ENCODE measurements around the gene USP6. TPM values are rescaled to one million over a fixed set of nuclear protein-coding genes. Genes with fewer than 3 reads are reported as not detected.
A peak's percentile ranks its signal among the peaks of the same experiment; 100 is the strongest.

USP6 gene
- total RNA-seq, 1 experiment from 2014 or later: 0.10 TPM

DNA sequence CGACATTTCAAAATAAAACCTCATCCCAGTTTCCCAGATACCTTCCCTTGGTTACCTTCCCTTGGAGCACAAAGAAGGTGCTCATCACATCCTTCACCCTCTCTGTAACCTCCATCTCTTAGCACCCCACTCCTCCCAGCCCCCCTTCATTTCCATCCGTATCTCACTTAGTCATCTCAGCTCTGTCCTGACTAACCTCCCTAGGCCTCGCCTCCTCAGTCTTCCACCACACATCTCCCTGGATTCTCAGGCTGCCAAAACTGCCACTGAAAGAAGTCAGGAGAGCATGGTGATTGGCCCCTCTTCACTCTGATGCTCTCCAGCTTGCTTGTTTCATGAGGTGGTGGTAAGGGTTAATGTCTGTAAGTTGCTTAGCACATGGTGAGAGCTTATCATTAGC lies 35.2 kb upstream of the USP6 start:
- Histone ChIP-seq H4K20me1 (ENCODE audit: insufficient read depth) (no peaks in the 10 kb centered on the region), H3K4me2 (ENCODE audit: low read length) (no peak overlapping the region), H3K27me3 (ENCODE audit: insufficient read depth, low read length) (no peaks in the 10 kb centered on the region), H3K79me2 (ENCODE audit: insufficient read depth, low read length) (no peaks in the 10 kb centered on the region), H3K9me3 (ENCODE audit: control insufficient read depth in 1 of 2, insufficient read depth in 1 of 2, low read depth in 1 of 2, low read length in 2 of 2) (peaks cover 0 to under 1% of the 10 kb centered on the region in 2 experiments; a peak in 1 of 4 replicates), H3K4me1 (ENCODE audit: control insufficient read depth in 1 of 2, insufficient read depth in 2 of 2, low read length in 2 of 2) (no peaks in the 10 kb centered on the region), H3K36me3 (ENCODE audit: control insufficient read depth in 1 of 2, insufficient read depth in 2 of 2, low read length in 2 of 2) (no peaks in the 10 kb centered on the region), H2AFZ (ENCODE audit: low read depth, low read length, poor library complexity, severe bottlenecking) (no peak overlapping the region), H3K4me3 (replicated peaks in 1 of 2; ENCODE audit: low read depth in 1 of 2, low read length in 2 of 2) (no peak overlapping the region), H3K9ac (ENCODE audit: low read length) (no peak overlapping the region), H3K9me2 (ENCODE audit: insufficient read depth) (no peaks in the 10 kb centered on the region), H3K27ac (ENCODE audit: low read depth, low read length) (no peak overlapping the region)
- ChIA-PET CTCF (no interaction called here), RAD21 (ENCODE audit: low non-redundant PET in 1 of 2, low total read pairs in 2 of 2, uncharacterized antibody in 2 of 2, unreplicated experiment in 2 of 2) (no interaction called here), POLR2A (no interaction called here)
- TF ChIP-seq SP1 (IDR thresholded peaks at IDR 0.05; ENCODE audit: low read depth) (no peak), POLR2AphosphoS5 (IDR thresholded peaks at IDR 0.05; ENCODE audit: low read depth, low read length) (no peak), RAD21 (IDR thresholded peaks at IDR 0.05; ENCODE audit: low read depth) (no peak), CBX3 (IDR thresholded peaks at IDR 0.05; ENCODE audit: low read depth) (no peak), YY1 (IDR thresholded peaks at IDR 0.05; ENCODE audit: extremely low read depth, insufficient replicate concordance, low read depth, low read length) (no peak)
- TF ChIP-seq, protein P1, sequence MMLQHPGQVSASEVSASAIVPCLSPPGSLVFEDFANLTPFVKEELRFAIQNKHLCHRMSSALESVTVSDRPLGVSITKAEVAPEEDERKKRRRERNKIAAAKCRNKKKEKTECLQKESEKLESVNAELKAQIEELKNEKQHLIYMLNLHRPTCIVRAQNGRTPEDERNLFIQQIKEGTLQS (IDR thresholded peaks at IDR 0.05): no peak
- no TSS peak for BruUV-seq (replicated peaks)
- ATAC-seq (no peak), DNase-seq (ENCODE audit: low read depth, low spot score) (no peak)
- intact Hi-C loops (cut with micrococcal nuclease): no loop called here

DNA sequence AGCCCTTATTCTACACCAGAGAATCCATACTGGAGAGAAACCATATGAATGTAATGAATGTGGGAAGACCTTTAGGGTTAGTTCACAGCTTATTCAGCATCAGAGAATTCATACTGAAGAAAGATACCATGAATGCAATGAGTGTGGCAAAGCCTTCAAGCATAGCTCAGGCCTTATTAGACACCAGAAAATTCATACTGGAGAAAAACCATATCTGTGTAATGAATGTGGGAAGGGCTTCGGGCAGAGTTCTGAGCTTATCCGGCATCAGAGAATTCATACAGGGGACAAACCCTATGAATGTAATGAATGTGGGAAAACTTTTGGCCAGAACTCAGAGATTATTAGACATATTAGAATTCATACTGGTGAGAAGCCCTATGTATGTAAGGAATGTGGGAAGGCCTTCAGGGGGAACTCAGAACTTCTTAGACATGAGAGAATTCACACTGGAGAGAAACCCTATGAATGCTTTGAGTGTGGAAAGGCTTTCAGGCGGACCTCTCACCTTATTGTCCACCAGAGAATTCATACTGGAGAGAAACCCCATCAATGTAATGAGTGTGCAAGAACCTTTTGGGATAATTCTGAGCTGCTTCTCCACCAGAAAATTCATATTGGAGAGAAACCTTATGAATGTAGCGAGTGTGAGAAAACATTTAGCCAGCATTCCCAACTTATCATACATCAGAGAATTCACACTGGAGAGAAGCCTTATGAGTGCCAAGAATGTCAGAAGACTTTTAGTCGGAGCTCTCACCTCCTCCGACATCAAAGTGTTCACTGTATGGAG lies 23.4 kb upstream of the USP6 start:
- intact Hi-C loops (cut with micrococcal nuclease): loop anchor here (10.0 kb wide), 1 partner anchor 82 kb away; no protein-coding TSS in a partner anchor

More for the DNA sequence above, 23.4 kb upstream of the USP6 start:
- peaks cover 39 to 66% of the 10 kb centered on the region in 2 experiments; a peak in 3 of 4 replicates for H3K9me3 ChIP-seq (ENCODE audit: control insufficient read depth in 1 of 2, insufficient read depth in 1 of 2, low read depth in 1 of 2, low read length in 2 of 2)
- H3K4me3 ChIP-seq (replicated peaks in 1 of 2; ENCODE audit: low read depth in 1 of 2, low read length in 2 of 2): no peak overlapping the region
- H3K27ac ChIP-seq (ENCODE audit: low read depth, low read length): no peak overlapping the region
- H4K20me1 ChIP-seq (ENCODE audit: insufficient read depth): no peaks in the 10 kb centered on the region
- H3K36me3 ChIP-seq (ENCODE audit: control insufficient read depth in 1 of 2, insufficient read depth in 2 of 2, low read length in 2 of 2): no peaks in the 10 kb centered on the region
- BruUV-seq (replicated peaks): no TSS peak
- TF ChIP-seq EZH2phosphoT487 (IDR thresholded peaks at IDR 0.05; ENCODE audit: borderline replicate concordance) (no peak), ZNF274 (IDR thresholded peaks at IDR 0.05; ENCODE audit: low read depth, low read length) (peak; percentile 97)
- no peaks in the 10 kb centered on the region for H3K79me2 ChIP-seq (ENCODE audit: insufficient read depth, low read length)
- H3K9ac ChIP-seq (ENCODE audit: low read length): no peak overlapping the region
- CTCF ChIA-PET: no interaction called here
- DNase-seq (ENCODE audit: low read depth, low spot score) (no peak), ATAC-seq (no peak)
- POLR2A ChIA-PET: no interaction called here
- H2AFZ ChIP-seq (ENCODE audit: low read depth, low read length, poor library complexity, severe bottlenecking): no peak overlapping the region
- H3K4me2 ChIP-seq (ENCODE audit: low read length): no peak overlapping the region
- RAD21 ChIA-PET (ENCODE audit: low non-redundant PET in 1 of 2, low total read pairs in 2 of 2, uncharacterized antibody in 2 of 2, unreplicated experiment in 2 of 2): no interaction called here
- no peaks in the 10 kb centered on the region for H3K9me2 ChIP-seq (ENCODE audit: insufficient read depth)
- no peaks in the 10 kb centered on the region for H3K4me1 ChIP-seq (ENCODE audit: control insufficient read depth in 1 of 2, insufficient read depth in 2 of 2, low read length in 2 of 2)
- no peaks in the 10 kb centered on the region for H3K27me3 ChIP-seq (ENCODE audit: insufficient read depth, low read length)
